ENCODE data around the gene NOTCH2. TPM values are rescaled to one million over a fixed set of nuclear protein-coding genes. Genes with fewer than 3 reads are reported as not detected.

The NOTCH2 gene
- polyA plus RNA-seq, 1 donor (not counting 4 experiments of a cell fraction or from before 2014, with no cell fraction given): 22.5 TPM

DNA sequence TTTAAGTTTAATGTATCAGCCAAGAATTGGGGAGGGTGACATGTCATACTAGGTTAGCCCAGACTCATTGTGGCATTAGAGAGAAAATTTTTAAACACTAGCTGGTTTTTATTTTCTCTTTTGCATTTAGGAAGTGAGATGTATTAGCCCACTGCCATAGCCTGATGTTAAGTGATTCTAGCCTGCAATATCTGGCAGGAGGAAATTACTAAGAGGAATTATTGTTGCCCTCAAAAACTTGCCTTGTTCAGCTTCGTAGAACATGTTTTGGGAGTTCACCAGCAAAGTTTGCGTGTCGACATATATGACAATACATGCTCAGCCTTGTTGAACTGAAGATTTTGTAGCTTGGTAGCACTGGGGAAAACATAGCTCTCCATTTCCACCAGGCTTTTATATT, 185.6 kb downstream of the NOTCH2 start:
- H3K27me3 ChIP-seq (ENCODE audit: control insufficient read depth, extremely low read depth, insufficient read depth, low read length): peaks cover 7% of the 10 kb centered on the region
- no peak for DNase-seq (ENCODE audit: low read depth, low spot score)
- H3K4me2 ChIP-seq (ENCODE audit: control insufficient read depth, extremely low read depth, insufficient read depth, low read depth, low read length): no peak overlapping the region
- no peak overlapping the region for H3K9ac ChIP-seq (ENCODE audit: control insufficient read depth, extremely low read depth, insufficient read depth, low read length)
- no peak overlapping the region for H3K4me3 ChIP-seq (ENCODE audit: control insufficient read depth in 2 of 3, extremely low read depth in 1 of 3, insufficient read depth in 2 of 3, low read depth in 1 of 3, low read length in 3 of 3)
- no peaks in the 10 kb centered on the region for H3K4me1 ChIP-seq (ENCODE audit: control insufficient read depth, extremely low read depth, insufficient read depth, low read length)
- H3K9me3 ChIP-seq (ENCODE audit: control insufficient read depth, low read depth, low read length): no peaks in the 10 kb centered on the region
- H3K36me3 ChIP-seq (ENCODE audit: control insufficient read depth in 2 of 2, extremely low read depth in 1 of 2, insufficient read depth in 2 of 2, low read length in 2 of 2): no peaks in the 10 kb centered on the region
- no peak for FAIRE-seq
- dilution Hi-C loops (cut with MboI; ENCODE audit: extremely low pct_ligation_motif_present, low sequenced_read_pairs): no loop called here
- no peaks in the 10 kb centered on the region for H3K79me2 ChIP-seq (ENCODE audit: control insufficient read depth, insufficient read depth, low read length)
- H2AFZ ChIP-seq (ENCODE audit: control insufficient read depth, low read length): no peak overlapping the region
- H3K27ac ChIP-seq (ENCODE audit: control insufficient read depth, insufficient read depth, low read length): no peak overlapping the region
- H4K20me1 ChIP-seq (ENCODE audit: control insufficient read depth, extremely low read depth, insufficient read depth, low read length): no peaks in the 10 kb centered on the region
- H3K9me1 ChIP-seq (ENCODE audit: control insufficient read depth, extremely low read depth, insufficient read depth, low read length): no peaks in the 10 kb centered on the region
- TF ChIP-seq EZH2 (IDR thresholded peaks at IDR 0.05; ENCODE audit: low read length): no peak
- TF ChIP-seq, protein P1, sequence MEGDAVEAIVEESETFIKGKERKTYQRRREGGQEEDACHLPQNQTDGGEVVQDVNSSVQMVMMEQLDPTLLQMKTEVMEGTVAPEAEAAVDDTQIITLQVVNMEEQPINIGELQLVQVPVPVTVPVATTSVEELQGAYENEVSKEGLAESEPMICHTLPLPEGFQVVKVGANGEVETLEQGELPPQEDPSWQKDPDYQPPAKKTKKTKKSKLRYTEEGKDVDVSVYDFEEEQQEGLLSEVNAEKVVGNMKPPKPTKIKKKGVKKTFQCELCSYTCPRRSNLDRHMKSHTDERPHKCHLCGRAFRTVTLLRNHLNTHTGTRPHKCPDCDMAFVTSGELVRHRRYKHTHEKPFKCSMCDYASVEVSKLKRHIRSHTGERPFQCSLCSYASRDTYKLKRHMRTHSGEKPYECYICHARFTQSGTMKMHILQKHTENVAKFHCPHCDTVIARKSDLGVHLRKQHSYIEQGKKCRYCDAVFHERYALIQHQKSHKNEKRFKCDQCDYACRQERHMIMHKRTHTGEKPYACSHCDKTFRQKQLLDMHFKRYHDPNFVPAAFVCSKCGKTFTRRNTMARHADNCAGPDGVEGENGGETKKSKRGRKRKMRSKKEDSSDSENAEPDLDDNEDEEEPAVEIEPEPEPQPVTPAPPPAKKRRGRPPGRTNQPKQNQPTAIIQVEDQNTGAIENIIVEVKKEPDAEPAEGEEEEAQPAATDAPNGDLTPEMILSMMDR (optimal IDR thresholded peaks at IDR 0.05 in 1 of 3, IDR thresholded peaks at IDR 0.05 in 1 of 3, conservative IDR thresholded peaks at IDR 0.05 in 1 of 3; ENCODE audit: extremely low read depth in 1 of 3, insufficient read depth in 2 of 3, low read length in 3 of 3): no peak

DNA sequence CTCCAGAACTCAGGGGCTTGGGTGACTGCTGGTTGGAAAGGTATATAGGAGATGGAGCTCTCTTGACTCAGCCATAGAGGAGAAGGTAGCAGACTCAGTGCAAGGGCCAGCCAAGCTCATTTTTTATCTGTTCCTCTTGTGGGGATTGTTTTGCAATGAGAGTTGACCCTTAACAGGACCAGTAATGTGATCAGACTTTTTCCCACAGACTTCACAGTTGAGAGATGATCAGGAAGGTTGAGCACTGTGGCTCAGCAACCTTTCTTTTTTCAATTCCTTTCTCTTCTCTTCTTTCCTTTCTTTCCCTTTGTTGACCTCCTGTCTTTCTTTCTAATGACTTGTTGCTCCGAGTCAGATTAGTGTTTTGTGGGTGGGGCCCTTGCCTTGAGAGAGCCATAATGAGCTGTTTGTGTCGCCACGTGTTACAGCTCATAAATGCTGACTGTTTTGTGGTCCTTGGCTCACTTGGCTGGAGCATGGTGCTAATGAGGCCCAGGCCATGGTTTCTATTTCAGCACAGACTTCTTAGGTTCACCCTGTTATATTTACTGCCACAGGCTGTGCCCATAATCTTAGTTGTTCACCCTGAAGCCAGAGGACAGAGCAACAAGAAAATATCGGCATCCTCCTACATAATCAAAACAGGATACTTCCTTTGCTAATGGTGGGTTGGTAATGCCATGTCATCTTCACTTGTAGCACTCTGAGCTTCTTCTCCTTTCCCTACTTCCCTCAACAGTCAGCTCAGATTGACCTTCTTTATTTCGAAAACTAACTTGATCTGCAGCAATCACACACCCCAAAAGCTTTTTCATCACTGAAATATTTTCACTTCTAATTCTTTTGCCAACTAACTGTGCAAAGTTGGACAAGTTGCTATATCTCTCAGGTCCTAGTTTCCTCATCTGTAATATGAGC, 187.1 kb downstream of the NOTCH2 start:
- no peaks in the 10 kb centered on the region for H4K20me1 ChIP-seq (ENCODE audit: control insufficient read depth, extremely low read depth, insufficient read depth, low read length)
- H3K4me2 ChIP-seq (ENCODE audit: control insufficient read depth, extremely low read depth, insufficient read depth, low read depth, low read length): no peak overlapping the region
- H2AFZ ChIP-seq (ENCODE audit: control insufficient read depth, low read length): no peak overlapping the region
- H3K36me3 ChIP-seq (ENCODE audit: control insufficient read depth in 2 of 2, extremely low read depth in 1 of 2, insufficient read depth in 2 of 2, low read length in 2 of 2): no peaks in the 10 kb centered on the region
- H3K9me1 ChIP-seq (ENCODE audit: control insufficient read depth, extremely low read depth, insufficient read depth, low read length): no peaks in the 10 kb centered on the region
- H3K4me3 ChIP-seq (ENCODE audit: control insufficient read depth in 2 of 3, extremely low read depth in 1 of 3, insufficient read depth in 2 of 3, low read depth in 1 of 3, low read length in 3 of 3): no peak overlapping the region
- H3K9ac ChIP-seq (ENCODE audit: control insufficient read depth, extremely low read depth, insufficient read depth, low read length): no peak overlapping the region
- no peaks in the 10 kb centered on the region for H3K9me3 ChIP-seq (ENCODE audit: control insufficient read depth, low read depth, low read length)
- H3K27me3 ChIP-seq (ENCODE audit: control insufficient read depth, extremely low read depth, insufficient read depth, low read length): peaks cover 7% of the 10 kb centered on the region
- no peak overlapping the region for H3K27ac ChIP-seq (ENCODE audit: control insufficient read depth, insufficient read depth, low read length)
- no peak for FAIRE-seq
- DNase-seq (ENCODE audit: low read depth, low spot score): no peak
- no peak for TF ChIP-seq EZH2 (IDR thresholded peaks at IDR 0.05; ENCODE audit: low read length)
- TF ChIP-seq, protein P1 (optimal IDR thresholded peaks at IDR 0.05 in 1 of 3, IDR thresholded peaks at IDR 0.05 in 1 of 3, conservative IDR thresholded peaks at IDR 0.05 in 1 of 3; ENCODE audit: extremely low read depth in 1 of 3, insufficient read depth in 2 of 3, low read length in 3 of 3): no peak
- dilution Hi-C loops (cut with MboI; ENCODE audit: extremely low pct_ligation_motif_present, low sequenced_read_pairs): no loop called here
- no peaks in the 10 kb centered on the region for H3K4me1 ChIP-seq (ENCODE audit: control insufficient read depth, extremely low read depth, insufficient read depth, low read length)
- no peaks in the 10 kb centered on the region for H3K79me2 ChIP-seq (ENCODE audit: control insufficient read depth, insufficient read depth, low read length)
